Mesenchymal stem cell (in vitro differentiated cells and primary cell): ENCODE results near the gene CALML4.
A peak's percentile ranks its signal among the peaks of the same experiment; 100 is the strongest.

ENCODE experiments used
- DNase-seq: peaks from one replicate; pipeline ENCODE4 v3.0.0-alpha.2; 2013
- H2AFZ ChIP-seq: one replicate; pipeline ENCODE4 v1.6.1; 2013; ENCODE audit warnings: low read depth, mild to moderate bottlenecking, control low read depth, inconsistent platforms, low read length, moderate library complexity
- H2AK5ac ChIP-seq: 2 replicates; pipeline ENCODE4 v1.6.1; 2013; ENCODE audit warnings: low read length, moderate library complexity, mild to moderate bottlenecking, inconsistent platforms; ENCODE audit not compliant: severe bottlenecking
- H2BK120ac ChIP-seq: one replicate; pipeline ENCODE4 v1.6.1; 2013; ENCODE audit warnings: low read depth, mild to moderate bottlenecking, inconsistent platforms, low read length, moderate library complexity
- H2BK12ac ChIP-seq, 2 experiments: one replicate each; pipeline ENCODE4 v1.6.1; 2013; ENCODE audit warnings: inconsistent platforms in 2 of 2, low read length in 2 of 2, mild to moderate bottlenecking in 2 of 2, moderate library complexity in 2 of 2, control low read depth in 1 of 2
- H2BK15ac ChIP-seq: one replicate; pipeline ENCODE4 v1.6.1; 2013; ENCODE audit warnings: mild to moderate bottlenecking, low read depth, inconsistent platforms; ENCODE audit not compliant: poor library complexity, severe bottlenecking
- H2BK5ac ChIP-seq: 2 replicates; pipeline ENCODE4 v1.6.1; 2013; ENCODE audit warnings: low read depth, mild to moderate bottlenecking, low read length, control low read depth, inconsistent platforms; ENCODE audit not compliant: poor library complexity, severe bottlenecking
- H3K14ac ChIP-seq, 2 experiments: one replicate each; pipeline ENCODE4 v1.6.1; 2013; ENCODE audit warnings: inconsistent platforms in 2 of 2, low read length in 2 of 2, control low read depth in 1 of 2, mild to moderate bottlenecking in 1 of 2, moderate library complexity in 1 of 2
- H3K18ac ChIP-seq, 2 experiments: one replicate each; pipeline ENCODE4 v1.6.1; 2013; ENCODE audit warnings: inconsistent platforms in 2 of 2, low read length in 2 of 2, control low read depth in 1 of 2, low read depth in 1 of 2, mild to moderate bottlenecking in 1 of 2
- H3K23ac ChIP-seq, 2 experiments: one replicate each; pipeline ENCODE4 v1.6.1; 2013; ENCODE audit warnings: inconsistent platforms in 2 of 2, low read length in 2 of 2, mild to moderate bottlenecking in 2 of 2, moderate library complexity in 2 of 2, control low read depth in 1 of 2
- H3K27ac ChIP-seq: 2 replicates; pipeline ENCODE4 v1.5.1; 2013; ENCODE audit warnings: mild to moderate bottlenecking, moderate library complexity, low read length, control low read depth, inconsistent platforms; ENCODE audit not compliant: poor library complexity, severe bottlenecking
- H3K27me3 ChIP-seq, 2 experiments: 2 replicates each; pipeline versions ENCODE4 v1.6.1 to v1.7.0; 2013; ENCODE audit warnings: low read length in 2 of 2, mild to moderate bottlenecking in 2 of 2, moderate library complexity in 2 of 2, control low read depth in 1 of 2, inconsistent platforms in 1 of 2; ENCODE audit not compliant: control insufficient read depth in 1 of 2, insufficient read depth in 1 of 2
- H3K36me3 ChIP-seq, 2 experiments: 2 replicates each; pipeline versions ENCODE4 v1.6.1 to v1.7.0; 2013; ENCODE audit warnings: low read length in 2 of 2, control low read depth in 1 of 2, inconsistent platforms in 1 of 2, low read depth in 1 of 2, mild to moderate bottlenecking in 1 of 2; ENCODE audit not compliant: insufficient read depth in 2 of 2, control insufficient read depth in 1 of 2
- H3K4ac ChIP-seq, 2 experiments: one replicate each; pipeline ENCODE4 v1.6.1; 2013; ENCODE audit warnings: inconsistent platforms in 2 of 2, low read length in 2 of 2, mild to moderate bottlenecking in 2 of 2, moderate library complexity in 2 of 2, control low read depth in 1 of 2, low read depth in 1 of 2
- H3K4me1 ChIP-seq: 2 replicates; pipeline ENCODE4 v1.6.1; 2013; ENCODE audit warnings: low read depth, low read length, control low read depth; ENCODE audit not compliant: control insufficient read depth, insufficient read depth
- H3K4me2 ChIP-seq: 2 replicates; pipeline ENCODE4 v1.6.1; 2013; ENCODE audit warnings: low read length, mild to moderate bottlenecking, inconsistent platforms; ENCODE audit not compliant: poor library complexity, severe bottlenecking
- H3K4me3 ChIP-seq, 2 experiments: 2 replicates each; pipeline versions ENCODE4 v1.5.1 to v1.7.0; 2013; ENCODE audit warnings: low read length in 2 of 2, mild to moderate bottlenecking in 2 of 2, control low read depth in 1 of 2, low read depth in 1 of 2; ENCODE audit not compliant: insufficient read depth in 1 of 2
- H3K79me1 ChIP-seq: replicated peaks from 2 replicates; pipeline ENCODE4 v1.6.1; 2013; ENCODE audit warnings: mild to moderate bottlenecking, control low read depth, low read length, inconsistent platforms; ENCODE audit not compliant: poor library complexity, severe bottlenecking
- H3K9ac ChIP-seq: 2 replicates; pipeline ENCODE4 v1.7.0; 2013; ENCODE audit warnings: mild to moderate bottlenecking, low read length, moderate library complexity
- H3K9me3 ChIP-seq: 2 replicates; pipeline ENCODE4 v1.7.0; 2013; ENCODE audit warnings: mild to moderate bottlenecking, low read length; ENCODE audit not compliant: control insufficient read depth
- H4K8ac ChIP-seq: one replicate; pipeline ENCODE4 v1.6.1; 2013; ENCODE audit warnings: inconsistent platforms, mild to moderate bottlenecking, low read length, moderate library complexity
- H4K91ac ChIP-seq: one replicate; pipeline ENCODE4 v1.6.1; 2013; ENCODE audit warnings: mild to moderate bottlenecking, low read length, inconsistent platforms
- WGBS: methylation state at CpG from one replicate; pipeline ENCODE4 v1.1.7; 2013; ENCODE audit warnings: mixed read lengths; 5-methylcytosine and 5-hydroxymethylcytosine counted together

CALML4 gene

GRCh38 chr15:68158046-68158628 lies 47.0 kb downstream of the CALML4 start:
- Histone ChIP-seq H2AK5ac (no peak overlapping the region), H2AFZ (no peak overlapping the region), H3K4me3 (no peak overlapping the region), H3K4ac (no peak overlapping the region), H3K4me2 (no peak overlapping the region), H2BK12ac (no peak overlapping the region), H3K79me1 (peaks cover 25% of the 10 kb centered on the region), H3K9me3 (no peaks in the 10 kb centered on the region), H3K23ac (no peak overlapping the region), H4K8ac (no peak overlapping the region), H3K4me1 (no peaks in the 10 kb centered on the region), H3K18ac (no peak overlapping the region), H3K27me3 (no peaks in the 10 kb centered on the region), H3K9ac (no peak overlapping the region), H3K36me3 (peaks cover 10 to 74% of the 10 kb centered on the region in 2 experiments), H2BK120ac (no peak overlapping the region), H2BK15ac (no peak overlapping the region), H2BK5ac (no peak overlapping the region), H3K14ac (no peak overlapping the region), H3K27ac (no peak overlapping the region), H4K91ac (no peak overlapping the region)
- peak; percentile 10 for DNase-seq
- WGBS: 66% methylated on average over 3 of the region's 3 CpGs

- H3K4me1 ChIP-seq: no peaks in the 10 kb centered on the region
- DNase-seq: no peak
- H3K9ac ChIP-seq: no peak overlapping the region
- H4K8ac ChIP-seq: no peak overlapping the region
- WGBS: no CpG with 5 or more reads among the region's 1 CpG
- H2AK5ac ChIP-seq: no peak overlapping the region
- H2BK12ac ChIP-seq: no peak overlapping the region
- H3K9me3 ChIP-seq: no peaks in the 10 kb centered on the region
- no peak overlapping the region for H3K27ac ChIP-seq
- H3K36me3 ChIP-seq: peaks cover 6 to 73% of the 10 kb centered on the region in 2 experiments
- H3K4me2 ChIP-seq: no peak overlapping the region
- no peak overlapping the region for H3K14ac ChIP-seq
- no peak overlapping the region for H4K91ac ChIP-seq
- no peak overlapping the region for H2BK5ac ChIP-seq
- H3K4me3 ChIP-seq: no peak overlapping the region
- H3K4ac ChIP-seq: no peak overlapping the region
- H2AFZ ChIP-seq: no peak overlapping the region
- no peak overlapping the region for H3K23ac ChIP-seq
- no peak overlapping the region for H3K18ac ChIP-seq
- H2BK15ac ChIP-seq: no peak overlapping the region
- H3K27me3 ChIP-seq: no peaks in the 10 kb centered on the region
- H2BK120ac ChIP-seq: no peak overlapping the region
- peaks cover 20% of the 10 kb centered on the region for H3K79me1 ChIP-seq
Observed at GRCh38 chr15:68157074-68157473, 48.1 kb downstream of the CALML4 start.

GRCh38 chr15:68154923-68155559 lies 50.1 kb downstream of the CALML4 start:
- H3K36me3 ChIP-seq: peaks cover 4 to 60% of the 10 kb centered on the region in 2 experiments
- no peak overlapping the region for H2BK120ac ChIP-seq
- H3K79me1 ChIP-seq: peaks cover 17% of the 10 kb centered on the region
- H4K8ac ChIP-seq: no peak overlapping the region
- no peak overlapping the region for H2BK12ac ChIP-seq
- no peaks in the 10 kb centered on the region for H3K9me3 ChIP-seq
- H3K4me1 ChIP-seq: no peaks in the 10 kb centered on the region
- no peak overlapping the region for H3K23ac ChIP-seq
- no peak overlapping the region for H3K27ac ChIP-seq
- H3K14ac ChIP-seq: no peak overlapping the region
- no peak overlapping the region for H2AK5ac ChIP-seq
- no peak overlapping the region for H2BK5ac ChIP-seq
- H3K27me3 ChIP-seq: no peaks in the 10 kb centered on the region
- no peak overlapping the region for H3K4me3 ChIP-seq
- H2BK15ac ChIP-seq: no peak overlapping the region
- H2AFZ ChIP-seq: no peak overlapping the region
- no CpG with 5 or more reads among the region's 4 CpGs for WGBS
- no peak overlapping the region for H3K9ac ChIP-seq
- no peak overlapping the region for H3K4me2 ChIP-seq
- DNase-seq: peak; percentile 64
- H4K91ac ChIP-seq: no peak overlapping the region
- H3K18ac ChIP-seq: no peak overlapping the region
- no peak overlapping the region for H3K4ac ChIP-seq

GRCh38 chr15:68152342-68152741 lies 52.8 kb downstream of the CALML4 start:
- Histone ChIP-seq H4K91ac (no peak overlapping the region), H3K4ac (no peak overlapping the region), H3K4me1 (no peaks in the 10 kb centered on the region), H2BK15ac (no peak overlapping the region), H2AFZ (no peak overlapping the region), H2BK5ac (no peak overlapping the region), H3K27ac (no peak overlapping the region), H2BK12ac (no peak overlapping the region), H3K18ac (no peak overlapping the region), H3K79me1 (peaks cover 16% of the 10 kb centered on the region), H3K36me3 (peaks cover 4 to 39% of the 10 kb centered on the region in 2 experiments), H2AK5ac (no peak overlapping the region), H3K4me2 (no peak overlapping the region), H3K14ac (no peak overlapping the region), H4K8ac (no peak overlapping the region), H3K27me3 (no peaks in the 10 kb centered on the region), H3K9me3 (no peaks in the 10 kb centered on the region), H3K23ac (no peak overlapping the region), H3K4me3 (no peak overlapping the region), H3K9ac (no peak overlapping the region), H2BK120ac (no peak overlapping the region)
- WGBS: no CpG with 5 or more reads among the region's 2 CpGs
- no peak for DNase-seq
